Measurements from ENCODE around the gene BCAS1. TPM values are rescaled to one million over a fixed set of nuclear protein-coding genes. Genes with fewer than 3 reads are reported as not detected.

The BCAS1 gene
- total and polyA plus RNA-seq, 12 donors: 0.03 TPM; not detected in 11

GRCh38 chr20:53981752-53982437, 88.5 kb downstream of the BCAS1 start:
- H3K9me3 ChIP-seq: peaks cover 0 to 9% (median 0%) of the 10 kb centered on the region in 11 donors
- WGBS, 2 donors: 74 to 80% methylated on average over 4 of the region's 4 CpGs
- no peak for DNase-seq
- no peak overlapping the region for H3K4me3 ChIP-seq
- no peak for ATAC-seq
- H3K27ac ChIP-seq: no peak overlapping the region
- peaks cover 0 to 6% (median 3%) of the 10 kb centered on the region in 7 donors for H3K27me3 ChIP-seq
- intact Hi-C loops (cut with DNase I): no loop called here
- no peak for TF ChIP-seq CTCF (IDR thresholded peaks at IDR 0.05)
- H3K36me3 ChIP-seq: no peaks in the 10 kb centered on the region
- H3K4me1 ChIP-seq: peaks cover 0 to 8% (median 0%) of the 10 kb centered on the region in 9 donors

GRCh38 chr20:53981130-53981529, 89.3 kb downstream of the BCAS1 start:
- ATAC-seq: no peak
- Histone ChIP-seq H3K9me3 (peaks cover 0 to 10% (median 0%) of the 10 kb centered on the region in 11 donors), H3K27ac (no peak overlapping the region), H3K4me3 (no peak overlapping the region), H3K36me3 (no peaks in the 10 kb centered on the region), H3K4me1 (peaks cover 0 to 8% (median 0%) of the 10 kb centered on the region in 9 donors), H3K27me3 (peaks cover 0 to 6% (median 0%) of the 10 kb centered on the region in 7 donors)
- TF ChIP-seq CTCF (IDR thresholded peaks at IDR 0.05): no peak
- intact Hi-C loops (cut with DNase I): no loop called here
- WGBS, 2 donors: 90 to 94% methylated on average over 5 of the region's 5 CpGs
- DNase-seq: no peak

GRCh38 chr20:53980031-53980465, 90.3 kb downstream of the BCAS1 start:
- Histone ChIP-seq H3K9me3 (peaks cover 0 to 10% (median 0%) of the 10 kb centered on the region in 11 donors), H3K4me3 (no peak overlapping the region), H3K27me3 (peaks cover 0 to 6% (median 0%) of the 10 kb centered on the region in 7 donors), H3K36me3 (no peaks in the 10 kb centered on the region), H3K27ac (no peak overlapping the region), H3K4me1 (peaks cover 0 to 8% (median 0%) of the 10 kb centered on the region in 9 donors)
- intact Hi-C loops (cut with DNase I): no loop called here
- DNase-seq (no peak), ATAC-seq (no peak)
- TF ChIP-seq CTCF (IDR thresholded peaks at IDR 0.05): no peak
- WGBS, 2 donors: 36 to 55% methylated on average over 4 of the region's 4 CpGs

- no peak for TF ChIP-seq CTCF (IDR thresholded peaks at IDR 0.05)
- no peak for DNase-seq
- no peak for ATAC-seq
- Histone ChIP-seq H3K27ac (no peak overlapping the region), H3K36me3 (no peaks in the 10 kb centered on the region), H3K4me3 (no peak overlapping the region), H3K9me3 (peaks cover 0 to 14% (median 0%) of the 10 kb centered on the region in 11 donors), H3K4me1 (peaks cover 0 to 8% (median 0%) of the 10 kb centered on the region in 9 donors), H3K27me3 (peaks cover 0 to 5% (median 0%) of the 10 kb centered on the region in 7 donors)
- intact Hi-C loops (cut with DNase I): no loop called here
Measured at GRCh38 chr20:53978497-53978896, 91.9 kb downstream of the BCAS1 start.
